ENCODE measurements around the gene MBLAC1. TPM values are rescaled to one million over a fixed set of nuclear protein-coding genes. Genes with fewer than 3 reads are reported as not detected.

MBLAC1 gene
- total RNA-seq, 1 experiment from 2014 or later, result 3.5 TPM

DNA sequence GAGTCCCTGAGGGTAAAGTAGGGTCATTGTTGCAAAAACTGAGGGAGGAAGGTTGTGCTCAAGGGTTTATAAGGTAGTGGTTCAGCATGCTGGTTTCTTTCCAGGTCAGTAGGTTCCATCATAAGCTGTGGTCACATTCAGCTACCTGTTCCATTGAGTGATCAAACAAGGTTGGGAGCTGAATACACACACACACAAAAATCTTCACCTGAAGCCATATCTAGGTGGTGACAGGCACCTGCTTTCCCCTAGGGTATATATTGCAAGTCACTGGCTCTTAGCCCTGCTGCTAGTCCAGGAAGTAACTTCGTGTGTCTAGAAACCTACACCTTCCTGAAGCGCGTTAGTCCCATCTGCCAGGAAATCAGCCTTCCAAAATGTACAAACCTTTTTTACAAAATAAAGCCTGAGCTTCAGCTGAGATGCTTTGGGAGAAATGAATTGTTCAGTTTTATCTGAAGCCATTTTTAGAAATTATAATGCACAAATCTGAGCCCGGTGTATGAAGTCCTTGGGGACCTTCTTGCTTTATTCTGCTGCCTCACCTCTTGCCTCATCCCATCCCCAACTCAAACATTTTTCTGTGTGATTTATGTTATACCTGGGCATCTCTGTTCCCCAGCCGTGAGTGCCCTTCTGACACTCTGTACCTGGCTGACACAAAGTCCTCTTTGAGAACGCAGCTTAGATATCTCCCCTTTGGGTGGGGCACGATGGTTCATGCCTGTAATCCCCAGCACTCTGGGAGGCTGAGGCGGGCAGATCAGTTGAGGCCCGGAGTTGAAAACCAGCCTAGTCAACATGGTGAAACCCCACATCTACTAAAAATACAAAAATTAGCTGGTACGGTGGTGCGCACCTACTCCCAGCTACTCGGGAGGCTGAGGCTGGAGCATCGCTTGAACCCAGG lies 11.3 kb downstream of the MBLAC1 start:
- POLR2A ChIA-PET, result interaction anchor here (0.7 kb wide), 2 partner anchors 51 to 115 kb away, joined by 3 read pairs; no protein-coding TSS in a partner anchor
- Mint-ChIP-seq H3K4me3 (no peak overlapping the region), H3K27me3 (ENCODE audit: low read depth) (peaks cover 14% of the 10 kb centered on the region), H3K4me1 (no peaks in the 10 kb centered on the region), H3K9me3 (no peaks in the 10 kb centered on the region), H3K27ac (no peak overlapping the region; the same call in 1 of the 2 replicates), H3K36me3 (no peaks in the 10 kb centered on the region)
- no peak for TF ChIP-seq ZNF219 (CRISPR knock-in tag; IDR thresholded peaks at IDR 0.05; ENCODE audit: borderline replicate concordance)
- TF ChIP-seq, protein P1, sequence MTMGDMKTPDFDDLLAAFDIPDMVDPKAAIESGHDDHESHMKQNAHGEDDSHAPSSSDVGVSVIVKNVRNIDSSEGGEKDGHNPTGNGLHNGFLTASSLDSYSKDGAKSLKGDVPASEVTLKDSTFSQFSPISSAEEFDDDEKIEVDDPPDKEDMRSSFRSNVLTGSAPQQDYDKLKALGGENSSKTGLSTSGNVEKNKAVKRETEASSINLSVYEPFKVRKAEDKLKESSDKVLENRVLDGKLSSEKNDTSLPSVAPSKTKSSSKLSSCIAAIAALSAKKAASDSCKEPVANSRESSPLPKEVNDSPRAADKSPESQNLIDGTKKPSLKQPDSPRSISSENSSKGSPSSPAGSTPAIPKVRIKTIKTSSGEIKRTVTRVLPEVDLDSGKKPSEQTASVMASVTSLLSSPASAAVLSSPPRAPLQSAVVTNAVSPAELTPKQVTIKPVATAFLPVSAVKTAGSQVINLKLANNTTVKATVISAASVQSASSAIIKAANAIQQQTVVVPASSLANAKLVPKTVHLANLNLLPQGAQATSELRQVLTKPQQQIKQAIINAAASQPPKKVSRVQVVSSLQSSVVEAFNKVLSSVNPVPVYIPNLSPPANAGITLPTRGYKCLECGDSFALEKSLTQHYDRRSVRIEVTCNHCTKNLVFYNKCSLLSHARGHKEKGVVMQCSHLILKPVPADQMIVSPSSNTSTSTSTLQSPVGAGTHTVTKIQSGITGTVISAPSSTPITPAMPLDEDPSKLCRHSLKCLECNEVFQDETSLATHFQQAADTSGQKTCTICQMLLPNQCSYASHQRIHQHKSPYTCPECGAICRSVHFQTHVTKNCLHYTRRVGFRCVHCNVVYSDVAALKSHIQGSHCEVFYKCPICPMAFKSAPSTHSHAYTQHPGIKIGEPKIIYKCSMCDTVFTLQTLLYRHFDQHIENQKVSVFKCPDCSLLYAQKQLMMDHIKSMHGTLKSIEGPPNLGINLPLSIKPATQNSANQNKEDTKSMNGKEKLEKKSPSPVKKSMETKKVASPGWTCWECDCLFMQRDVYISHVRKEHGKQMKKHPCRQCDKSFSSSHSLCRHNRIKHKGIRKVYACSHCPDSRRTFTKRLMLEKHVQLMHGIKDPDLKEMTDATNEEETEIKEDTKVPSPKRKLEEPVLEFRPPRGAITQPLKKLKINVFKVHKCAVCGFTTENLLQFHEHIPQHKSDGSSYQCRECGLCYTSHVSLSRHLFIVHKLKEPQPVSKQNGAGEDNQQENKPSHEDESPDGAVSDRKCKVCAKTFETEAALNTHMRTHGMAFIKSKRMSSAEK (CRISPR knock-in tag; IDR thresholded peaks at IDR 0.05; ENCODE audit: borderline replicate concordance), result no peak
- TF ChIP-seq, protein P2, sequence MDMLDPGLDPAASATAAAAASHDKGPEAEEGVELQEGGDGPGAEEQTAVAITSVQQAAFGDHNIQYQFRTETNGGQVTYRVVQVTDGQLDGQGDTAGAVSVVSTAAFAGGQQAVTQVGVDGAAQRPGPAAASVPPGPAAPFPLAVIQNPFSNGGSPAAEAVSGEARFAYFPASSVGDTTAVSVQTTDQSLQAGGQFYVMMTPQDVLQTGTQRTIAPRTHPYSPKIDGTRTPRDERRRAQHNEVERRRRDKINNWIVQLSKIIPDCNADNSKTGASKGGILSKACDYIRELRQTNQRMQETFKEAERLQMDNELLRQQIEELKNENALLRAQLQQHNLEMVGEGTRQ (CRISPR knock-in tag; IDR thresholded peaks at IDR 0.05), result no peak
- no peak for DNase-seq (ENCODE audit: low spot score)
- CTCF ChIA-PET, result interaction anchor here (0.7 to 1.5 kb wide), 3 partner anchors 10 to 30 kb away, joined by 3 read pairs; partner anchors contain the start of genes GAL3ST4 and LAMTOR4
- ATAC-seq, result no peak

DNA sequence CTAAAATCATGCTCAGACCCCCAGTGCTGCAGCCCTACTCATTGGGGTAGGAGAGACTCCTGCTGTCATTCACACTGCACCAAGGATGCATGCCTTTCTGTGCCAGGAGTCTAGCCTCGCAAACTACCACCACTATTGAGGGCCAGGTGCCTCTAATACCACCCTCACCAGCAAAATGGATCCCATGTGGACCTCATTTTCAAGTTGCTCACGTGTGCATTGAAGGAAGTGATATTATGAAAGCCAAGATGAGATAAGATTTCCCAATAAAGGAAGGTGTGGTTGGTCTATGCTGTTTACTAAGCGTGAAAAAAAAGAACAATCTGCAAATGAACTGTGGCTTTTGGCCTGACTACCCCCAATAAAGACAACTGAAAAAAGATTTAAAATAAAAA lies 14.8 kb downstream of the MBLAC1 start:
- Mint-ChIP-seq H3K4me3 (no peak overlapping the region), H3K27me3 (ENCODE audit: low read depth) (peaks cover 17% of the 10 kb centered on the region), H3K36me3 (peaks cover 8% of the 10 kb centered on the region), H3K27ac (no peak overlapping the region), H3K4me1 (no peaks in the 10 kb centered on the region), H3K9me3 (peaks cover 11% of the 10 kb centered on the region)
- ATAC-seq (no peak), DNase-seq (ENCODE audit: low spot score) (no peak)
- POLR2A ChIA-PET, result no interaction called here
- CTCF ChIA-PET, result interaction anchor here (3.7 kb wide), 1 partner anchor 10 kb away, joined by 17 read pairs; no protein-coding TSS in a partner anchor
- TF ChIP-seq PRRX2 (CRISPR knock-in tag; IDR thresholded peaks at IDR 0.05), result no peak
- TF ChIP-seq MXD4 (CRISPR knock-in tag; IDR thresholded peaks at IDR 0.05; ENCODE audit: borderline replicate concordance), result no peak
- no peak for TF ChIP-seq CREB1 (CRISPR knock-in tag; IDR thresholded peaks at IDR 0.05)
- TF ChIP-seq, protein P3, sequence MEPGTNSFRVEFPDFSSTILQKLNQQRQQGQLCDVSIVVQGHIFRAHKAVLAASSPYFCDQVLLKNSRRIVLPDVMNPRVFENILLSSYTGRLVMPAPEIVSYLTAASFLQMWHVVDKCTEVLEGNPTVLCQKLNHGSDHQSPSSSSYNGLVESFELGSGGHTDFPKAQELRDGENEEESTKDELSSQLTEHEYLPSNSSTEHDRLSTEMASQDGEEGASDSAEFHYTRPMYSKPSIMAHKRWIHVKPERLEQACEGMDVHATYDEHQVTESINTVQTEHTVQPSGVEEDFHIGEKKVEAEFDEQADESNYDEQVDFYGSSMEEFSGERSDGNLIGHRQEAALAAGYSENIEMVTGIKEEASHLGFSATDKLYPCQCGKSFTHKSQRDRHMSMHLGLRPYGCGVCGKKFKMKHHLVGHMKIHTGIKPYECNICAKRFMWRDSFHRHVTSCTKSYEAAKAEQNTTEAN (CRISPR knock-in tag; IDR thresholded peaks at IDR 0.05), result no peak
- TF ChIP-seq RORB (CRISPR knock-in tag; IDR thresholded peaks at IDR 0.05), result no peak
- TF ChIP-seq, protein P4, sequence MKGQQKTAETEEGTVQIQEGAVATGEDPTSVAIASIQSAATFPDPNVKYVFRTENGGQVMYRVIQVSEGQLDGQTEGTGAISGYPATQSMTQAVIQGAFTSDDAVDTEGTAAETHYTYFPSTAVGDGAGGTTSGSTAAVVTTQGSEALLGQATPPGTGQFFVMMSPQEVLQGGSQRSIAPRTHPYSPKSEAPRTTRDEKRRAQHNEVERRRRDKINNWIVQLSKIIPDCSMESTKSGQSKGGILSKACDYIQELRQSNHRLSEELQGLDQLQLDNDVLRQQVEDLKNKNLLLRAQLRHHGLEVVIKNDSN (CRISPR knock-in tag; IDR thresholded peaks at IDR 0.05), result no peak
- no peak for TF ChIP-seq CREM (CRISPR knock-in tag; IDR thresholded peaks at IDR 0.05)
- TF ChIP-seq, protein P5, sequence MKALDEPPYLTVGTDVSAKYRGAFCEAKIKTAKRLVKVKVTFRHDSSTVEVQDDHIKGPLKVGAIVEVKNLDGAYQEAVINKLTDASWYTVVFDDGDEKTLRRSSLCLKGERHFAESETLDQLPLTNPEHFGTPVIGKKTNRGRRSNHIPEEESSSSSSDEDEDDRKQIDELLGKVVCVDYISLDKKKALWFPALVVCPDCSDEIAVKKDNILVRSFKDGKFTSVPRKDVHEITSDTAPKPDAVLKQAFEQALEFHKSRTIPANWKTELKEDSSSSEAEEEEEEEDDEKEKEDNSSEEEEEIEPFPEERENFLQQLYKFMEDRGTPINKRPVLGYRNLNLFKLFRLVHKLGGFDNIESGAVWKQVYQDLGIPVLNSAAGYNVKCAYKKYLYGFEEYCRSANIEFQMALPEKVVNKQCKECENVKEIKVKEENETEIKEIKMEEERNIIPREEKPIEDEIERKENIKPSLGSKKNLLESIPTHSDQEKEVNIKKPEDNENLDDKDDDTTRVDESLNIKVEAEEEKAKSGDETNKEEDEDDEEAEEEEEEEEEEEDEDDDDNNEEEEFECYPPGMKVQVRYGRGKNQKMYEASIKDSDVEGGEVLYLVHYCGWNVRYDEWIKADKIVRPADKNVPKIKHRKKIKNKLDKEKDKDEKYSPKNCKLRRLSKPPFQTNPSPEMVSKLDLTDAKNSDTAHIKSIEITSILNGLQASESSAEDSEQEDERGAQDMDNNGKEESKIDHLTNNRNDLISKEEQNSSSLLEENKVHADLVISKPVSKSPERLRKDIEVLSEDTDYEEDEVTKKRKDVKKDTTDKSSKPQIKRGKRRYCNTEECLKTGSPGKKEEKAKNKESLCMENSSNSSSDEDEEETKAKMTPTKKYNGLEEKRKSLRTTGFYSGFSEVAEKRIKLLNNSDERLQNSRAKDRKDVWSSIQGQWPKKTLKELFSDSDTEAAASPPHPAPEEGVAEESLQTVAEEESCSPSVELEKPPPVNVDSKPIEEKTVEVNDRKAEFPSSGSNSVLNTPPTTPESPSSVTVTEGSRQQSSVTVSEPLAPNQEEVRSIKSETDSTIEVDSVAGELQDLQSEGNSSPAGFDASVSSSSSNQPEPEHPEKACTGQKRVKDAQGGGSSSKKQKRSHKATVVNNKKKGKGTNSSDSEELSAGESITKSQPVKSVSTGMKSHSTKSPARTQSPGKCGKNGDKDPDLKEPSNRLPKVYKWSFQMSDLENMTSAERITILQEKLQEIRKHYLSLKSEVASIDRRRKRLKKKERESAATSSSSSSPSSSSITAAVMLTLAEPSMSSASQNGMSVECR (CRISPR knock-in tag; IDR thresholded peaks at IDR 0.05; ENCODE audit: borderline replicate concordance), result no peak
- TF ChIP-seq ESRRA (CRISPR knock-in tag; IDR thresholded peaks at IDR 0.05; ENCODE audit: borderline replicate concordance), result no peak
- no peak for TF ChIP-seq TEAD4 (CRISPR knock-in tag; IDR thresholded peaks at IDR 0.05)
- TF ChIP-seq NR2C2 (CRISPR knock-in tag; IDR thresholded peaks at IDR 0.05), result no peak
- TF ChIP-seq, protein P6, sequence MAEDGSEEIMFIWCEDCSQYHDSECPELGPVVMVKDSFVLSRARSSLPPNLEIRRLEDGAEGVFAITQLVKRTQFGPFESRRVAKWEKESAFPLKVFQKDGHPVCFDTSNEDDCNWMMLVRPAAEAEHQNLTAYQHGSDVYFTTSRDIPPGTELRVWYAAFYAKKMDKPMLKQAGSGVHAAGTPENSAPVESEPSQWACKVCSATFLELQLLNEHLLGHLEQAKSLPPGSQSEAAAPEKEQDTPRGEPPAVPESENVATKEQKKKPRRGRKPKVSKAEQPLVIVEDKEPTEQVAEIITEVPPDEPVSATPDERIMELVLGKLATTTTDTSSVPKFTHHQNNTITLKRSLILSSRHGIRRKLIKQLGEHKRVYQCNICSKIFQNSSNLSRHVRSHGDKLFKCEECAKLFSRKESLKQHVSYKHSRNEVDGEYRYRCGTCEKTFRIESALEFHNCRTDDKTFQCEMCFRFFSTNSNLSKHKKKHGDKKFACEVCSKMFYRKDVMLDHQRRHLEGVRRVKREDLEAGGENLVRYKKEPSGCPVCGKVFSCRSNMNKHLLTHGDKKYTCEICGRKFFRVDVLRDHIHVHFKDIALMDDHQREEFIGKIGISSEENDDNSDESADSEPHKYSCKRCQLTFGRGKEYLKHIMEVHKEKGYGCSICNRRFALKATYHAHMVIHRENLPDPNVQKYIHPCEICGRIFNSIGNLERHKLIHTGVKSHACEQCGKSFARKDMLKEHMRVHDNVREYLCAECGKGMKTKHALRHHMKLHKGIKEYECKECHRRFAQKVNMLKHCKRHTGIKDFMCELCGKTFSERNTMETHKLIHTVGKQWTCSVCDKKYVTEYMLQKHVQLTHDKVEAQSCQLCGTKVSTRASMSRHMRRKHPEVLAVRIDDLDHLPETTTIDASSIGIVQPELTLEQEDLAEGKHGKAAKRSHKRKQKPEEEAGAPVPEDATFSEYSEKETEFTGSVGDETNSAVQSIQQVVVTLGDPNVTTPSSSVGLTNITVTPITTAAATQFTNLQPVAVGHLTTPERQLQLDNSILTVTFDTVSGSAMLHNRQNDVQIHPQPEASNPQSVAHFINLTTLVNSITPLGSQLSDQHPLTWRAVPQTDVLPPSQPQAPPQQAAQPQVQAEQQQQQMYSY (CRISPR knock-in tag; IDR thresholded peaks at IDR 0.05), result no peak
- TF ChIP-seq, protein P7, sequence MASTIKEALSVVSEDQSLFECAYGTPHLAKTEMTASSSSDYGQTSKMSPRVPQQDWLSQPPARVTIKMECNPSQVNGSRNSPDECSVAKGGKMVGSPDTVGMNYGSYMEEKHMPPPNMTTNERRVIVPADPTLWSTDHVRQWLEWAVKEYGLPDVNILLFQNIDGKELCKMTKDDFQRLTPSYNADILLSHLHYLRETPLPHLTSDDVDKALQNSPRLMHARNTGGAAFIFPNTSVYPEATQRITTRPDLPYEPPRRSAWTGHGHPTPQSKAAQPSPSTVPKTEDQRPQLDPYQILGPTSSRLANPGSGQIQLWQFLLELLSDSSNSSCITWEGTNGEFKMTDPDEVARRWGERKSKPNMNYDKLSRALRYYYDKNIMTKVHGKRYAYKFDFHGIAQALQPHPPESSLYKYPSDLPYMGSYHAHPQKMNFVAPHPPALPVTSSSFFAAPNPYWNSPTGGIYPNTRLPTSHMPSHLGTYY (CRISPR knock-in tag; IDR thresholded peaks at IDR 0.05), result no peak
